SK-N-SH (cell line): ENCODE measurements around the gene ZRANB3. TPM values are rescaled to one million over a fixed set of nuclear protein-coding genes. Genes with fewer than 3 reads are reported as not detected.
"Not testable (repeated sequence)": the region's sequence is repeated elsewhere in the genome, so short reads cannot be mapped to it uniquely, and the experiment has no call there.

Experiments
- CTCF ChIA-PET: fragments of 300-600, 350-600 bp; formaldehyde crosslinking; extraction: SDS; loops from one replicate; lab custom pipeline; 2021; lab: Yijun Ruan, JAX
- POLR2A ChIA-PET: fragments of 350-600 bp; sonication (Branson Sonifier 250); formaldehyde crosslinking; extraction: SDS; loops from one replicate; lab custom pipeline; 2020; ENCODE audit warnings: antibody characterized with exemption, inconsistent platforms; lab: Yijun Ruan, JAX
- DNase-seq: peaks from one replicate; pipeline ENCODE4 v3.0.0; 2012
- H2AFZ ChIP-seq: fragments of 200-600 bp; sonication (generic); 2 replicates; pipeline ENCODE4 v1.8.1; 2016; ENCODE audit warnings: antibody characterized with exemption, mild to moderate bottlenecking, low read depth
- H3F3A ChIP-seq: fragments of 200-600 bp; sonication (generic); replicated peaks from 2 replicates; pipeline ENCODE3; 2016; ENCODE audit warnings: antibody characterized with exemption, mild to moderate bottlenecking; ENCODE audit not compliant: insufficient read depth
- H3K27ac ChIP-seq, 2 experiments: fragments of 200-500 bp in 1 of 2; fragments of 200-600 bp in 1 of 2; sonication (Bioruptor generic) in 1 of 2; sonication (generic), shearing (Covaris generic) in 1 of 2; 2 replicates each; pipeline versions ENCODE4 v1.5.1 to v1.6.1; 2014 to 2016; ENCODE audit warnings: low read depth in 2 of 2, inconsistent platforms in 1 of 2, low read length in 1 of 2, mild to moderate bottlenecking in 1 of 2, mixed read lengths in 1 of 2
- H3K27me3 ChIP-seq: fragments of 200-600 bp; sonication (generic), shearing (Covaris generic); 2 replicates; pipeline ENCODE4 v1.6.1; 2016; ENCODE audit warnings: mixed run types; ENCODE audit not compliant: insufficient read depth
- H3K36me3 ChIP-seq, 2 experiments: fragments of 200-500 bp in 1 of 2; fragments of 200-600 bp in 1 of 2; sonication (Bioruptor generic) in 1 of 2; sonication (generic) in 1 of 2; replicated peaks in 1 of 2; 2 replicates each; pipeline versions ENCODE3 to v1.5.1; 2014 to 2016; ENCODE audit warnings: low read length in 1 of 2, mild to moderate bottlenecking in 1 of 2; ENCODE audit not compliant: insufficient read depth in 2 of 2, control insufficient read depth in 1 of 2
- H3K4me1 ChIP-seq, 2 experiments: fragments of 200-500 bp in 1 of 2; fragments of 200-600 bp in 1 of 2; sonication (Bioruptor generic) in 1 of 2; sonication (generic), shearing (Covaris generic) in 1 of 2; 2 replicates each; pipeline versions ENCODE4 v1.5.1 to v1.6.1; 2014 to 2016; ENCODE audit warnings: low read depth in 1 of 2, low read length in 1 of 2, mixed run types in 1 of 2; ENCODE audit not compliant: insufficient read depth in 2 of 2, control insufficient read depth in 1 of 2
- H3K4me2 ChIP-seq: fragments of 200-600 bp; sonication (generic), shearing (Covaris generic); 2 replicates; pipeline ENCODE4 v1.6.1; 2017; ENCODE audit warnings: mixed run types
- H3K4me3 ChIP-seq, 2 experiments: fragments of 200-500 bp in 1 of 2; fragments of 200-600 bp in 1 of 2; sonication (Bioruptor generic) in 1 of 2; sonication (generic), shearing (Covaris generic) in 1 of 2; 2 replicates each; pipeline versions ENCODE4 v1.5.1 to v1.8.1; 2014 to 2016; ENCODE audit warnings: low read depth in 2 of 2, inconsistent platforms in 1 of 2, low read length in 1 of 2, mild to moderate bottlenecking in 1 of 2, mixed read lengths in 1 of 2, moderate library complexity in 1 of 2
- H3K79me2 ChIP-seq: fragments of 200-600 bp; sonication (generic); 2 replicates; pipeline ENCODE4 v1.8.1; 2017; ENCODE audit warnings: mild to moderate bottlenecking; ENCODE audit not compliant: insufficient read depth
- H3K9ac ChIP-seq: fragments of 200-600 bp; sonication (generic); 2 replicates; pipeline ENCODE4 v1.6.1; 2017; ENCODE audit warnings: mixed run types
- H3K9me2 ChIP-seq: fragments of 200-600 bp; sonication (generic); 2 replicates; pipeline ENCODE4 v1.6.1; 2017; ENCODE audit warnings: mixed run types
- H3K9me3 ChIP-seq: fragments of 200-600 bp; sonication (generic); 2 replicates; pipeline ENCODE4 v1.6.1; 2017; ENCODE audit warnings: mixed run types, mild to moderate bottlenecking, moderate library complexity
- H4K20me1 ChIP-seq: fragments of 200-600 bp; sonication (generic); 2 replicates; pipeline ENCODE4 v1.6.1; 2017; ENCODE audit warnings: mild to moderate bottlenecking, mixed run types; ENCODE audit not compliant: insufficient read depth
- CHD2 ChIP-seq: fragments of 150-350 bp; IDR thresholded peaks from 2 replicates; pipeline ENCODE4 v1.6.1; 2018; ENCODE audit warnings: low read length; ENCODE audit not compliant: partially characterized antibody
- ELF1 ChIP-seq: IDR thresholded peaks from 2 replicates; pipeline ENCODE4 v1.4.0; 2012
- EP300 ChIP-seq, 2 experiments: IDR thresholded peaks; 2 replicates each; pipeline versions ENCODE4 v1.4.0 to v1.6.1; 2012; ENCODE audit warnings: borderline replicate concordance in 1 of 2, low read depth in 1 of 2, low read length in 1 of 2
- EZH2phosphoT487 ChIP-seq: fragments of 200-600 bp; sonication (generic); IDR thresholded peaks from 2 replicates; pipeline ENCODE4 v1.6.1; 2017; ENCODE audit warnings: low read depth, mixed run types, mild to moderate bottlenecking, antibody characterized with exemption, moderate library complexity, borderline replicate concordance
- FOSL2 ChIP-seq: IDR thresholded peaks from 2 replicates; pipeline ENCODE4 v1.4.0; 2012; ENCODE audit warnings: low read depth, mild to moderate bottlenecking, moderate library complexity, borderline replicate concordance
- FOXJ3 ChIP-seq: sonication (generic); formaldehyde crosslinking; IDR thresholded peaks from 2 replicates; pipeline ENCODE4 v1.5.1; 2020; ENCODE audit warnings: mild to moderate bottlenecking, missing genetic modification reagents
- GATA2 ChIP-seq: sonication (generic); formaldehyde crosslinking; IDR thresholded peaks from 2 replicates; pipeline ENCODE4 v1.5.0; 2020; ENCODE audit warnings: mild to moderate bottlenecking, missing genetic modification reagents
- IRF3 ChIP-seq: fragments of 150-350 bp; IDR thresholded peaks from 2 replicates; pipeline ENCODE4 v1.6.1; 2016; ENCODE audit warnings: mild to moderate bottlenecking, low read depth, low read length
- MAX ChIP-seq: IDR thresholded peaks from 2 replicates; pipeline ENCODE4 v1.4.0; 2012; ENCODE audit warnings: low read depth
- MXI1 ChIP-seq: IDR thresholded peaks from 2 replicates; pipeline ENCODE4 v1.6.1; 2012; ENCODE audit warnings: mild to moderate bottlenecking, low read depth, low read length, improper control_type of control experiment
- POLR2AphosphoS5 ChIP-seq: IDR thresholded peaks from 2 replicates; pipeline ENCODE4 v1.6.1; 2012; ENCODE audit warnings: low read depth, low read length
- RAD21 ChIP-seq: IDR thresholded peaks from 2 replicates; pipeline ENCODE4 v1.6.1; 2012; ENCODE audit warnings: mild to moderate bottlenecking, low read length
- RXRA ChIP-seq: IDR thresholded peaks from 2 replicates; pipeline ENCODE4 v1.4.0; 2012; ENCODE audit warnings: low read depth, mild to moderate bottlenecking, borderline replicate concordance
- TAF1 ChIP-seq: IDR thresholded peaks from 2 replicates; pipeline ENCODE4 v1.6.1; 2012; ENCODE audit warnings: low read depth, mild to moderate bottlenecking, low read length, moderate library complexity, borderline replicate concordance
- USF1 ChIP-seq: IDR thresholded peaks from 2 replicates; pipeline ENCODE4 v1.4.0; 2012; ENCODE audit warnings: low read depth, borderline replicate concordance
- YY1 ChIP-seq: IDR thresholded peaks from 2 replicates; pipeline ENCODE4 v1.4.0; 2012; ENCODE audit warnings: low read depth, mild to moderate bottlenecking
- WGBS: methylation state at CpG from one replicate; pipeline ENCODE4 v1.1.6; 2017; ENCODE audit warnings: low lambda C conversion rate; 5-methylcytosine and 5-hydroxymethylcytosine counted together
- polyA plus RNA-seq, 3 experiments: library from polyadenylated mRNA; depleted of rRNA; stranded (reverse); fragments of >200 nt; gene quantifications; 2 replicates each; pipeline ENCODE4 v1.2.3, GENCODE V29; 2012

ZRANB3 gene
- polyA plus RNA-seq, 1 of the 3 experiments (the other 2 are of a cell fraction), result 4.1 TPM

GRCh38 chr2:135411646-135412045 is 119.4 kb downstream of the ZRANB3 start:
- ChIA-PET CTCF (no interaction called here), POLR2A (no interaction called here)
- no peak for DNase-seq
- no peaks in the 10 kb centered on the region for H3F3A ChIP-seq
- H3K4me1 ChIP-seq, result no peaks in the 10 kb centered on the region
- H3K27ac ChIP-seq, result no peak overlapping the region
- no peak overlapping the region for H2AFZ ChIP-seq
- TF ChIP-seq CHD2, result no peak
- no peak for TF ChIP-seq GATA2 (CRISPR knock-in tag)
- no peaks in the 10 kb centered on the region for H3K9me3 ChIP-seq
- H3K9ac ChIP-seq, result no peak overlapping the region
- H3K27me3 ChIP-seq, result no peaks in the 10 kb centered on the region
- H3K4me2 ChIP-seq, result no peak overlapping the region
- H3K9me2 ChIP-seq, result no peaks in the 10 kb centered on the region
- H3K4me3 ChIP-seq, result no peak overlapping the region
- H3K36me3 ChIP-seq, result no peaks in the 10 kb centered on the region
- no peaks in the 10 kb centered on the region; the same call in 1 of the 2 replicates for H3K79me2 ChIP-seq
- 84% methylated on average over 3 of the region's 3 CpGs for WGBS
- no peaks in the 10 kb centered on the region for H4K20me1 ChIP-seq

- TF ChIP-seq EP300 (IDR thresholded peaks at IDR 0.05; ENCODE audit: borderline replicate concordance in 1 of 2, low read depth in 1 of 2, low read length in 1 of 2) (no peak), RXRA (no peak), RAD21 (no peak), TAF1 (no peak), FOSL2 (no peak), USF1 (no peak), EZH2phosphoT487 (no peak), ELF1 (no peak), POLR2AphosphoS5 (no peak), IRF3 (no peak), FOXJ3 (CRISPR knock-in tag) (no peak), MAX (no peak), MXI1 (no peak), YY1 (no peak)
- TF ChIP-seq, all 33 proteins: peak for 0
- ChIA-PET CTCF (no interaction called here), POLR2A (interaction anchor here (0.6 kb wide), 1 partner anchor 19 kb away, joined by 3 read pairs; no protein-coding TSS in a partner anchor)
- no peak overlapping the region for H3K27ac ChIP-seq
- no peaks in the 10 kb centered on the region for H3K4me1 ChIP-seq
- no peak overlapping the region for H3K4me3 ChIP-seq
- no peak overlapping the region for H2AFZ ChIP-seq
- no peaks in the 10 kb centered on the region; the same call in 1 of the 2 replicates for H3K79me2 ChIP-seq
- H3F3A ChIP-seq, result no peaks in the 10 kb centered on the region
- WGBS, result 82% methylated on average over 5 of the region's 5 CpGs
- H3K27me3 ChIP-seq, result no peaks in the 10 kb centered on the region
- no peaks in the 10 kb centered on the region for H3K36me3 ChIP-seq
- H3K9me2 ChIP-seq, result no peaks in the 10 kb centered on the region
- H3K9ac ChIP-seq, result no peak overlapping the region
- no peak for DNase-seq
- H3K9me3 ChIP-seq, result no peaks in the 10 kb centered on the region
- H3K4me2 ChIP-seq, result no peak overlapping the region
- H4K20me1 ChIP-seq, result no peaks in the 10 kb centered on the region
These were observed 121.6 kb downstream of the ZRANB3 start for GRCh38 chr2:135409436-135409835.

GRCh38 chr2:135396259-135396658 is 134.8 kb downstream of the ZRANB3 start:
- H4K20me1 ChIP-seq, H3K9ac ChIP-seq, H3K9me3 ChIP-seq, POLR2A ChIA-PET, H3K9me2 ChIP-seq, CTCF ChIA-PET, H3K4me3 ChIP-seq, H3K36me3 ChIP-seq, DNase-seq, H3K4me1 ChIP-seq, H3K27ac ChIP-seq, H3K79me2 ChIP-seq, H3K4me2 ChIP-seq, H3F3A ChIP-seq, H3K27me3 ChIP-seq, H2AFZ ChIP-seq: not testable (repeated sequence)
- 90% methylated on average over 1 of the region's 1 CpG for WGBS
